NCI-H2196 (cell line): ENCODE measurements around the gene CMTM2.
"Not testable (repeated sequence)": the region's sequence is repeated elsewhere in the genome, so short reads cannot be mapped to it uniquely, and the experiment has no call there.

Experiments used
- DNase-seq: peaks from one replicate; lab custom pipeline; 2025; ENCODE audit not compliant: unreplicated experiment; lab: John Stamatoyannopoulos, UW

CMTM2 gene

DNA sequence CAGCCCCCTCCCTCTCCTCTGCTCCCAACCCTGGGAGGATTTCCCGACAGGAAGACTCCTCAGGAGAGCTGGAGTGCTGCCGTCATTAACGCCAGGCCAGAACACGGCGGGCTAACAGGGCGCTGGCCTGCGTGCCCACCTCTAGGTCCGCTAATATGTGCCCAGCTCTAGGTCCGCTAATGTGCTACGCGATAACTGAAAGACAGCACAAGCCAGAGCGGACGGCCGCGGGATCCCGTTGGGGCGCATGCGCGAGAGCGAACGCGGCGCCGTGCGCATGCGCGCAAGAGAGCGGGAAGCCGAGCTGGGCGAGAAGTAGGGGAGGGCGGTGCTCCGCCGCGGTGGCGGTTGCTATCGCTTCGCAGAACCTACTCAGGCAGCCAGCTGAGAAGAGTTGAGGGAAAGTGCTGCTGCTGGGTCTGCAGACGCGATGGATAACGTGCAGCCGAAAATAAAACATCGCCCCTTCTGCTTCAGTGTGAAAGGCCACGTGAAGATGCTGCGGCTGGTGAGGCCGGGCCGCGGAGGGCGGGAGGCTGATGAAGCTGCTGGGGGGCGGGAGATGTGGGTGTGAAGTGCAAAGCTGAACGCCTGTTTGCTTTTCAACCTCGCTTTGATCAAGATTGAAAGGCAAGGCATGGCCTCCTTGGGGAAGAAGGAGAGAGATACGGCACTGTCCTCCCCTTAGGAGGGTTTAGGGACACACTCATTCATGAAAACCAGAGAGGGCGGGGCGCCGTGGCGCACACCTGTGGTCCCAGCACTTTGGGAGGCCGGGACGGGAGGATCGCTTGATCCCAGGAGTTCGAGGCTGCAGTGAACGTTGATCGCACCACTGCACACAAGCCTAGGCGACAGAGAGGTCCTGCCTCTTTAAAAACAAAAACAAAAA lies 26.7 kb upstream of the CMTM2 start, which contains the start of gene CKLF:
TSS of gene CKLF (plus strand) at position 291 of the 892 bp plus-strand sequence. CDS start at position 431, 140 bp downstream.
- peak; percentile 82 for DNase-seq

DNA sequence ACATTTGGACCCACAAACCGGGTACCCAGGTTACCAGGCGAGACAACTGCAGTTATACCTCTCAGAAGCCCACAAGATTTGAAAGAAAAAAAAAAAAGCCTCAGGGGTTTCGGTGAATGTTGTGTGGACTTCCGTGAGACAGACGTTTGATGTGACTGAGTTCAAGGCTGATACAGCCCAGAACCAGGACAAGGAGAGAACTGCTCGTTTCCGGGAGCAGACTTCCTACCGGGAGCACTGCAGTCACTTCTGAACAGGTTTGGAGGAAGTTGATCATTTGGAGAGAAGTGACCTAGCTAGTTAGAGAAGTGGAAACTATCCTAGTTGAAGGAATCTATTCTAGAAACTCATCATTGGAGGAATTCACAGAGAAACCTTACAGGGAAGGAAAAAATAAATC lies 26.0 kb upstream of the CMTM2 start:
- DNase-seq = no peak

DNA sequence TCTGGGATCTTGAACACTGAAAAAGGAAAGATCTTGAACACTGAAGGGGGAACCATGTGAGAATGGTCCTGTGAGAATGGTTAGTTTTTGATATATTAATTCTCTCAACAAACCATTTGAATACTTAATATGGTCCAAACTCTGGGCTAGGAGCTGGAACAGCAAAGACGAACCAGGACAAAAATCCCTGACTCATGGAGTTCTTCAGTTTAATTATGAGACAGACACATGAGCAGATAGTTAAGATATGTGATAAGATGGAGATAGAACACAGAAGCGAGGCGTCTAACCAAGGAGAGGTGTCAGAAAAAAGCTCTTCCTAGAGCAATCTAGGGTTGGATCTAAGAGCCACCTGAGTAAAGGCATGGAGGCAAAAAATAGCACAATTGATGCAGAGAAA lies 25.2 kb upstream of the CMTM2 start:
- DNase-seq = no peak

DNA sequence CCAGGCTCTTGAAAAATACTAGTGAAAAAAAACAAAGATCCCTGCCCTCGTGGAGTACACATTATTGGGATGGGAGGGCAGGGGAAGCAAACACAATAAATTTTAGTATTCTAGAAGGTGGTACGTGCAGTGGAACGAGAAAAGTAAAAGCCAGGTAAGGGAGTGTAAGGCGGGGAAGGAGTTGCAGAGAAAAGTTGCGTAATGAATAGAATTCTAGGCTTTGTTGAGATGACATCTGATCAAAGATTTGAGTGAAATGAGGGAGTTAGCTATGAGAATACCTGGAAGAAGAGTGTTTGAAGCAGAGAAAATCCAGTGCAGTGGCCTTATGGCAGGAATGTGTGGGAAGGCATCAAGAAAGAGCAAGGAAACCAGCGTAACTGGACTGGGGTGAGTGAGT lies 24.8 kb upstream of the CMTM2 start:
- no peak for DNase-seq

DNA sequence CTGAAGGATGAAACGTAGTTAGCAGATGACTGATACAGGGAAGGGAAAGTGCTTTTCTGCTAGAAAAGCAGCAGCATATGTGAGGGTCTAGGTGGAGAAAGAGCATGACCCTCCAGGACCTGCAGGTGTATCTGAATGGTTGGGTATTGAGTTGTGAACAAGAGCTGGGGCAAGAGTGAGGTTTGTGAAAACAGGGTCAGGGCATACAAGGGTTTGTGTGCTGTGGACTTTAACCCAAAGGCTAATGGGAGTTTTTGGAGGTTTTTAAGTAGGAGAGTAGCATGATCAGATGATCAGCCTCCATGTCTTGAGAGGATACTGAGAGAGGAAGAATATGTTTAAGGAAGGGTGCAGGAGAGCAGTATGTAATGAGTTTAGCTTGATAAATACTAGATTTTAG lies 19.2 kb upstream of the CMTM2 start:
- no peak for DNase-seq

DNA sequence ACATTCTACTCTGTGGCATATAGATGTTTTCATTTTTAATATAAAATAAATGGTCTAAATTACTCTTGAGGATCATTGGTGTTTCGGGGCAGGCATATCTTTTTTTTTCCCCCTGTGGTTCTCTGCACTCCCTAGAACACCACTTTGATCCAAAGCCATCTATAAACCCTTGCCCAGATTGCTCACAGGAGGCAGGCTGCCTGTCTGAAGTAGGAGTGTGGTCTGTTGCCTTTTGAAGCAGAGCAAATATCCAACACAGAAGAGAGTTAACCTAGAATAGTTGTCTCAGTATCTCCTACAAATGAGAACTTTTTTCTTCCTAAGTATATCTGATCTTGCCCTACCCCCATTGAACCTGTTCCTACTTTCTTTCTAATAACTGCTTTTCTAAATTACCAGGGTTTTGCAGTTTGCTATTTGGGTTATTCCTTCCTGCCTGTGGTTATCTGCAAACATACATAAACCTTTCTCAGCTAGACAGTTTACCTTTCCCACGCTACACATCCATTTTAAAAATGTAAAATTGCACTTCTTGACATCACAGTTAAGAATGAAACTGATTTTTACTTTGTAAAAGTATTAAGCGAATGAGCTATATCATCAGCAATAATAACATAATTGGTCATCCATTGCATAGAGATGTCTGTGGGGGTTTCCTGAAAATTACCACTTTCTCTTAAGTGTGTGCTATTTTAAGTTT lies 17.7 kb upstream of the CMTM2 start:
- DNase-seq = no peak

DNA sequence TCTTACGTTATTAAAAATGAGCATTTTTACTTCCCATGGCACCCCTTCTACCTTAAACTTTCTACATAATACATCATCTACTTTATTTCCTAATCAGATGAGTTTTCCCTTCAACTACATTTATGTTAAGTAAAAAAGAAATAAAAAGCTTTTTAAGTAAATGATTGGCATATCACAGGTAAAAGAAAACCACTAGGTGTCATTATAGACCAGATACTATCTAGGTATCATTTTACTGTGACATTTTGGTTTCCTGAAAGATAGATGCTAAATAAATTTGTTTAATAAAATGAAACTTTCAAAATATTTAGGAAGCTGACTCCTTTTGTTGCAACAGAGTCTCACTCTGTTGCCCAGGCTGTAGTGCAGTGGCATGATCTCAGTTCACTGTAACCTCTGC lies 16.9 kb upstream of the CMTM2 start:
- no peak for DNase-seq

DNA sequence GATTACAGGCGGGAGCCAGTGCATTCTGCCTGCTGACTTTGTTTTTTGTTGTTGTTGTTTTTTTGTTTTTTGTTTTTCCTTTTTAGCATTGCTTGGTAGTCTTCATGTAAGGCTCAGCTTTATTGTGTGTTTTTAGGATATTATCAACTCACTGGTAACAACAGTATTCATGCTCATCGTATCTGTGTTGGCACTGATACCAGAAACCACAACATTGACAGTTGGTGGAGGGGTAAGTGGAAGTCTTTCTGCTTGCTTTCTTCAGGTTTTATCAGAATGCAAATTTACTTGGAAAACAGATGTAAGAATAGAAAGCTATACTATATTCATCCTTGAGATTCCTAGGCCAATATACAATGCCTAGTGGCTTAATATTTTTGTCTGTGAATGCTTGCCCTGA lies 16.3 kb upstream of the CMTM2 start:
- no peak for DNase-seq

DNA sequence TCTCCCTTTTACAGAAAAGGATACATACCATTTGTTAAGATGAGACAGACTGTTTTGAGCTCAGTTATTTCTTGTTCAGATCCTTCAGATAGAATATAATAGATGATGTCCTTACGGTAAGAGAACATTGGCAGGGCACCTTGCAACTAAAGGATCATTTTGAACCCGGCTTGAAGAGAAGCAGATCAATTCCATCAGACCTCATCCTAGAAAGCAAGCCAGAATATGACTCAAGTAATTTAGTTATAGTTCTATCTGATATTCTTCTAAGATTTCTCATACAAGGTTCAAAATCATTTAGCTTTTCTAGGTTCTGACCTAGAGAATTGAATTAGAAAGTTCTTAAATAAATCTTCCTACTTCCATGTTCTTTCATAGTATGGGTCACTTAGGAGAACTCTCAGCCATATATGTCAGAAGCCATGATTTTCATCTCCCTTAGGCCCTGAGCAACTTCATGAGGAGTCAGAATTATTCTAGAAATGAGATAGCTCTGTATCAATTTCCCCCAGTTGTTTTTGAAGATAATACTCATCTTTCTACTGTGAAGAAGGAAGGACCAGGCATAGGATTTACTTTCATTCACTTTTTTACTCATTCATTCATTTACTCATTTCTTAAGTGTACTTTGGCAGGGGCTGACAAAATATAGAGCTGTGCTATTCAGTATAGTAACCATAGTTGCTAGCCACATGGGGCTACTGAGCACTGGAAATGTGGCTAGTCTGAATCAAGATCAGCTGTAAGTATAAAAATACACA lies 15.5 kb upstream of the CMTM2 start:
- DNase-seq = no peak

DNA sequence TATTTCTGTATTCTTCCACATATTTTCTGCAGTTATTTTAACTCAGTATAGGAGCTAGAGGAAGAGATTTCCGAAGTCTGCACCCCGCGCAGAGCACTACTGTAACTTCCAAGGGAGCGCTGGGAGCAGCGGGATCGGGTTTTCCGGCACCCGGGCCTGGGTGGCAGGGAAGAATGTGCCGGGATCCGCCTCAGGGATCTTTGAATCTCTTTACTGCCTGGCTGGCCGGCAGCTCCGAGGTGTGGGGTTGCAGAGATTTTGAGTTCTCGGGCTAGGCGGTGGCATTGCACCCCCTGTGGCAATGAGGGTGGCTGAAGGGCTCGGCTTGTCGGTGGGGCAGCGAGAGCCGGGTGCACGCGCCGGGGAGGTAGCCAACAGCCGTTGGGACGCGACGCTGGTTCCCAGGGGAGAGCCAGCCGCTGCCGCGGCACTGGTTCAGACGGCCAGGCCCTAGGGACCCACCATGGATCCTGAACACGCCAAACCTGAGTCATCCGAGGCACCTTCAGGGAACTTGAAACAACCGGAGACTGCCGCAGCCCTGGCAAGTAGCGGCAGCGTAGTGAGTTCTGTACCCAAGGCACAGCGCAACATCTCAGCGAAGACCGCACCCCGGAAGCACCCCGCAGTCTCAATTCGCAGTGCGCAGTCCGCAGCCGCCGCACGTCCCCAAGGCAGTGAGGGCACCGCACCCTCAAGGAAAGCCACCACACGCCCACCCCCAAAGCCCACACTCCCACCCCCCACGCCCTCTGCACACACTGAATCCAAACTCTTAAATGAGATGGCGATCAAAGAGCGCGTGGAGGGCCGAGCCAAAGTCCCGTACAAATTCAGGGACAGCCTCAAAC lies 13.0 kb upstream of the CMTM2 start, which contains the start of gene CMTM1:
TSS of gene CMTM1 (plus strand) at position 389 of the 851 bp plus-strand sequence. CDS start at position 464, 75 bp downstream.
- no peak for DNase-seq

DNA sequence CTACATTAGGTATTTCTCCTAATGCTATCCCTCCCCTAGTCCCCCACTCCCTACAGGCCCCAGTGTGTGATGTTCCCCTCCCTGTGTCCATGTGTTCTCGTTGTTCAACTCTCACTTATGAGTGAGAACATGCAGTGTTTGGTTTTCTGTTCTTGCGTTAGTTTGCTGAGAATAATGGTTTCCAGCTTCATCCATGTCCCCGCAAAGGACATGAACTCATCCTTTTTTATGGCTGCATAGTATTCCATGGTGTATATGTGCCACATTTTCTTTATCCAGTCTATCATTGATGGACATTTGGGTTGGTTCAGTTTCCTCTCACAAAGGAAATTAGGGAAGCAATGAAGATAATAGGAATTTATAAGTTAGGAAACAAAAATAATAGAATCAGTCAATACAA lies 12.0 kb upstream of the CMTM2 start:
- DNase-seq = not testable (repeated sequence)

DNA sequence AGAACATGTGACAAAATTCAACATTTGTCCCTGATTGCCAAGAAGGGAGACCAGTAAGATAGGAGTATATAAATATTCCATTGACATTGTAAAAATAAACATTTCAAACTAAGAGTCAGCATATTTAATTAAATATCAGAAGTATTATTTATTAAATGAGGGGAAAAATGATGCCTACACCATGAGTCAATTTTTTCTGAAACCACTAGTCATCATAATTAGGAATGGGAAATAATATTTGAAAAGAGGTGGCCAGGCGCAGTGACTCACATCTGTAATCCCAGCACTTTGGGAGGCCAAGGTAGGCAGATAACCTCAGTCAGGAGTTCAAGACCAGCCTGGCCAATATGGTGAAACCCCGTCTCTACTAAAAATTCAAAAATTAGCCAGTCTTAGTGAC lies 10.9 kb upstream of the CMTM2 start:
- no peak for DNase-seq

DNA sequence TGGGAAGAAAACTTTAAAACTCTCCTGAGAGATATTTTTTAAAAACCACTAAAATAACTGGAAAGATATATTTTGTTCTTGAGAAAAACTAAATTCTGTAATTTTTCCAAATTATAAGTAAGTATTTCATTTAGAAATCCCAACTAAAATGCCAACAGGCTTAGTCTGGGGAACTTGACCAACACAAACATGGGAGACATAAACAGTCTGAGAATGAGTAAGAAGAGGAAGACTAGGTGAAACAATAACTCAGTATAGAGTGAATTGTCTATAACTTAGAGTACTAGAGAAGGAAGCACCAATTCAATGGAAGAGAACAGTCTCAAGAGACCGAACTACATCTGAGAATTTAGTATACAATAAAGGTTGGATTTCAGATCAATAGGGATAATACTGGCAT lies 10.1 kb upstream of the CMTM2 start:
- DNase-seq = no peak

DNA sequence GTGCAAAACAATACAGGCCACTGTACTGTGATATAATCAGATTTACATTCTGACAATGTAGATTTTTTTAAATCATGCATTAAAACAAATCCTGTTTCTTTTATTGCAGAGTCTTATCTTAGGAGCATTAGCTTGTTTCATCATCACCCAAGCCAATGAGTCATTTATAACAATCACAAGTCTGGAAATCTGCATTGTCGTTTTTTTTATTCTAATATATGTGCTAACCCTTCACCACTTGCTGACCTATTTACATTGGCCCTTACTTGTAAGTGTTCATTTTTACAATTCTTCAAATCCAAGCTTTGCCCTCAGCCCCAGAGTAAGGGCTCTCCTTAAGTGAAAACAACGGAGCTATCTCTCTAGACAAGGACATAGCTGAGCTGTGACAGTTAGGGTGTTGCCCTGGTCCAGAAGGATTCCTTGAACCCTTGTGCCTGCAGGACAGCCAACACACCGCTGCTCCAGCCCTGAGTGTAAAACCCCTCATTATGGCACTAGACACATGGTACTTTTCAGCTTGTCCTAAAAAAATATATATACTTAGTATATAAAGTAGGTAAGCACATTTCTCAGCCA lies 9.3 kb upstream of the CMTM2 start:
- no peak for DNase-seq

DNA sequence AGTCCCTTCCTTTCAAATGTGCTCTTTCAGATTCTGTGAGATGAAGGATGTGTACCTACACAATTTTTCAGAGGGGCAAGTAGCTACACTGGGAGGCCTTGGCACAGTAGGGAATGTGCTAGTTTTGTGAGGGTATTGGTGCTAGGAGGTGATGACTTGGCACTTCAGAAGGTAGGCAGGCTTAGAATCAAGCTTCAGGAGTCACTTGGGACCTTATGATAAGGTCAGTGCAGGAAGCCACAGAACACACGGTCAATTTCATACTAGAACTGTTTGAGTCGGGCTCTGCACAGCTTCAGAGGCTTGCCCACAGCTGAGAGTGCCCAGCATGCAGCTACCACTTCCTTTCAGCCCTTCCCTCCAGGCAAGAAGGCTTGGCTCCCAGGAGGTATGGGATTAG lies 6.9 kb upstream of the CMTM2 start:
- DNase-seq = no peak

DNA sequence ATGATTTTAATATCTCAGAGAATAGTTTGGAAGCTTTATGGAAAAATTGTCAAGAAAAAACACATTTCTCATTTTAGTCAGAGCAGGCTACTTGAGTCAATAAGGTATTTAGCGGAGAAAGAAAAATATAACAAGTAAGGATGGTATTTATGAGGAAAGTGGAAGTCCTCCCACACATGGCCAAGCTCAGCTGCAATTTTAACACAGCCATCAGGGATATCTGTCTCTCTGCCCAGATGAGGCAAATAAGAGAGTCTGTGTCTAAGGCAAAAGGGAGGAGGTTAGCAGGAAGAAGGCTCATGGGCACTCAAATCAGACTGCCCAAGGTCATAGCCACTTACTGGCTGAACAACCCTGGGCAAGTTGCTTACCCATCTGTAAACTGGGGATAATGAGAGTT lies 5.2 kb upstream of the CMTM2 start:
- no peak for DNase-seq

DNA sequence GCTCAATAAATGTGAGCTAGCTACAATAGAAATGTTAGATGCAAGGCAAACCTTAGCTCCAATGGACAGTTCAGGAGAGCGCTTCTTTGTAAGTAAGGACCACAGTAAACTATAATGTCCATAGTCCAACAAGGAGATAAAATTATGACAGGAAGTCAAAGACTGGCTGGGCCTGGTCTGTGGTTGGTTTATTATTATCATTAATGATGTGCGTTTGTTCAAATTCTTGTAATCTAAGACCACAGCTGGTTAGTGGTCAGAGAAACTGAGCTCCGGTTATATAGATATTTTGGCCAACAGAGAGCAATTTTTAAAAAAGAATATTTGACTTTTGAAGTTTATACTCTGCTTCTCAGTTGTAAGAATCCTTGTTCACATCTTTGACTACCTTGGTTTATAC lies 4.7 kb upstream of the CMTM2 start:
- DNase-seq = no peak

DNA sequence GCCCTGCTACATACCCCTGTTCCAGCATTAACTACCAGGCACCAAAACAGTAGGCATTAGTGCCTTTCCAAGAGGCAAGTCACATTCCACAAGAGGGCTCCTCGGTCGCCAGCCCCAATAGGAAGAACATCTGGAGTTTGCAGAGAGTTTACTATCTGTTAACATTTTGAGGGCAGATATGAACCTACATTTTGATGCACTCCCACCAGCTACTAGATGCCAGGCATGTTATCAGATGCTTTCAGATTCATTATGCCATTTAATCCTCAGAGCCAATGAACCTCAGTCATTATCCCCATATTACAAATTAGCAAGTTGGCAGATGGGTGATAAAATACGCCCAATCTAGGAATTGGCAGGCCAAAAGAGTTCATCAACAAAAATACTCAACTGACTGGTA lies 4.2 kb upstream of the CMTM2 start:
- no peak for DNase-seq

DNA sequence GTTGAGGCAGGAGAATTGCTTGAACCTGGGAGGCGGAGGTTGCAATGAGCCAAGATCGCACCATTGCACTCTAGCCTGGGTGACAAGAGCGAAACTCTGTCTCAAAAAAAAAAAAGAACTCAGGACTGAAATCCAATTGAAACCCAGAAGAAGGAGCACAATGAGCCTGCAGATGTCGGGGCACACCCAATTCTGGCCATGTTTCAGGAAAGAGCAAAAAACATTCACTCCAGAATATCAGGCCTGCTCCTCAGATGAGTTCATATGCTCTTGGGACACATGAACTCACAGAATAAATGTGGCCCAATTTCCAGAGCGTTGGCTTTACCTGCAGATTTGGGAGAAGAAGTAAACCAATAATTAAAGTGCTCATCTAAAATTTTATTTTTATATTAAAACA lies 3.0 kb upstream of the CMTM2 start:
- no peak for DNase-seq

DNA sequence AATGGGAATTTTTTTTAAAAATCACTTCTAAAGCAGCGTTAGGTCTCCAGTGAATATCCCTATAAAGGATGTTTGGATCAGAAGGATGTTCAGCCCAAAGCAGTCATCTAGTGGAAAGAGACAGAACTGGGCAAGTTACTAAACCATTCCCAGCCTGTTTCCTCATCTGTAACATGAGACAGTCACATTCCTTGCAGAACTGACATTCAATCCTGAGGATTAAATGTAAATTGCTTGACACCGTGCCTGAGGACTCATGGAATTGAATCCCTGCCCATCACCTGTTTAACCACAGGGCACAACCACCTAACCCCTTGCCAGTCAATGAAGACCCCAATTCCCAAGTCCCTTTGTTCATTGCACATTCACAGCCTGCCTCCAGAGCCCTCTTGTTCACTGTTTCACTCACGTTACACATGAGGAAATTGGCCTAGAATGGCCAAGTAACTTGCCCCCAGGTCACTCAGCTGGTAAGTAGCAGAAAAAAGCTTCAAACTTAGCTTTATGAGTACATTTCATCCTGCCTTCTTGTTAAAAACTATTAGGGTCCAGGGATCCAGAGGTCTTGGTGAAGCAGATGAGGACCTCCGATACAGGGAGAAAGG lies 1.4 kb downstream of the CMTM2 start:
- DNase-seq = no peak
